Psoas muscle (tissue), 8 donors: ENCODE measurements around the gene ZMYND11. TPM values are rescaled to one million over a fixed set of nuclear protein-coding genes. Genes with fewer than 3 reads are reported as not detected.

Source experiments
- ATAC-seq, 4 donors: fragments of 200-7000 bp; cut with Tn5 transposase; one replicate each; pipeline ENCODE4 v1.9.1; 2020; ENCODE audit warnings: moderate library complexity in 3 of 4, mild to moderate bottlenecking in 2 of 4
- DNase-seq, 2 donors: peaks; one replicate each; pipeline ENCODE4 v3.0.0-alpha.2; 2020
- H3K27ac ChIP-seq: fragments of 200-600 bp; one replicate; pipeline ENCODE4 v1.8.0; 2022
- H3K27me3 ChIP-seq, 3 donors: fragments of 200-600 bp in 1 of 3; one replicate each; pipeline versions ENCODE4 v1.6.1 to v1.8.0; 2013 to 2022; ENCODE audit warnings: low read length in 2 of 3, mild to moderate bottlenecking in 2 of 3, moderate library complexity in 1 of 3; ENCODE audit not compliant: insufficient read depth in 3 of 3
- H3K36me3 ChIP-seq, 2 donors: fragments of 200-600 bp in 1 of 2; one replicate each; pipeline versions ENCODE4 v1.6.1 to v1.8.0; 2013 to 2022; ENCODE audit warnings: low read depth in 1 of 2, mild to moderate bottlenecking in 1 of 2, moderate library complexity in 1 of 2; ENCODE audit not compliant: insufficient read depth in 1 of 2
- H3K4me1 ChIP-seq: fragments of 200-600 bp; one replicate; pipeline ENCODE4 v1.8.0; 2022
- H3K4me3 ChIP-seq: fragments of 200-600 bp; one replicate; pipeline ENCODE4 v1.8.0; 2022; ENCODE audit warnings: mild to moderate bottlenecking
- H3K9me3 ChIP-seq: fragments of 200-600 bp; one replicate; pipeline ENCODE4 v1.8.0; 2022
- CTCF ChIP-seq: fragments of 200-600 bp; IDR thresholded peaks from one replicate; pipeline ENCODE4 v1.8.0; 2022; ENCODE audit warnings: antibody characterized with exemption
- WGBS, 3 donors: extraction: QIAGEN DNeasy Blood & Tissue Kit; methylation state at CpG; one replicate each; pipeline versions ENCODE4 v1.1.6 to v1.1.7; 2013; 5-methylcytosine and 5-hydroxymethylcytosine counted together
- intact Hi-C, 2 donors: fragments of 100-400 bp; cut with DNase I; formaldehyde crosslinking; loops; one replicate each; pipeline versions ENCODE4 v1.11.0 to v1.14.2; 2022
- polyA plus RNA-seq, 3 donors: library from polyadenylated mRNA; stranded (reverse); fragments of 200-250 nt; gene quantifications; one replicate each; pipeline ENCODE4 v1.2.3, GENCODE V29; 2013
- total RNA-seq, 4 donors: library from RNA; stranded (reverse); fragmentation: NEBNext Ultra II Directional in 2 of 4; extraction: Animal tissue kit (Norgen Biotek cat#: 25700) in 2 of 4; gene quantifications; one replicate each; pipeline versions ENCODE4 v1.2.1 to v1.2.4, GENCODE V29; 2021 to 2023
- donor health status: healthy with polysubstance abuse.
- donor health status: DM: no; HTN: no; CAD: no; lungs with moderate emphysema.
- donor health status: Bipolar disorder and iron deficiency.
- donor health status: healthy.
- donor health status: DM: yes; HTN: yes; CAD: no.
- donor health status: DM: no; HTN: no; CAD: no.
- donor health status: DM: no; HTN: no; CAD: no.
- donor health status: DM: yes; HTN: yes; CAD: no.

Gene ZMYND11
- total and polyA plus RNA-seq, 7 donors = 27.2 to 75.9 (median 60.3) TPM

GRCh38 chr10:269440-270074 is 134.3 kb downstream of the ZMYND11 start:
- TF ChIP-seq CTCF = no peak
- H3K27ac ChIP-seq = no peak overlapping the region
- WGBS, 3 donors = 75 to 83% (median 80%) methylated on average over 10 of the region's 10 CpGs
- H3K4me3 ChIP-seq = no peak overlapping the region
- ATAC-seq (no peak), DNase-seq (peak in 1 of 2 donors; percentile 27)
- intact Hi-C loops = no loop called here
- peaks cover 0 to 2% of the 10 kb centered on the region in 2 donors for H3K36me3 ChIP-seq
- H3K27me3 ChIP-seq = no peaks in the 10 kb centered on the region
- H3K4me1 ChIP-seq = no peaks in the 10 kb centered on the region
- H3K9me3 ChIP-seq = no peaks in the 10 kb centered on the region

GRCh38 chr10:271201-271600 is 135.9 kb downstream of the ZMYND11 start:
- Histone ChIP-seq H3K27me3 (no peaks in the 10 kb centered on the region), H3K27ac (no peak overlapping the region), H3K9me3 (no peaks in the 10 kb centered on the region), H3K36me3 (peaks cover 0 to 16% of the 10 kb centered on the region in 2 donors), H3K4me3 (no peak overlapping the region), H3K4me1 (no peaks in the 10 kb centered on the region)
- TF ChIP-seq CTCF = no peak
- DNase-seq (no peak), ATAC-seq (no peak)
- intact Hi-C loops = no loop called here
- 74 to 87% (median 82%) methylated on average over 3 of the region's 3 CpGs for WGBS, 3 donors

- 92 to 96% (median 96%) methylated on average over 6 of the region's 6 CpGs for WGBS, 3 donors
- TF ChIP-seq CTCF = no peak
- H3K36me3 ChIP-seq = peaks cover 0 to 18% of the 10 kb centered on the region in 2 donors
Observed at GRCh38 chr10:271722-272121, 136.5 kb downstream of the ZMYND11 start.

GRCh38 chr10:273088-273487 is 137.8 kb downstream of the ZMYND11 start:
- ATAC-seq (no peak), DNase-seq (no peak)
- no peaks in the 10 kb centered on the region for H3K4me1 ChIP-seq
- intact Hi-C loops = no loop called here
- no peak overlapping the region for H3K4me3 ChIP-seq
- no peak for TF ChIP-seq CTCF
- 94 to 95% (median 95%) methylated on average over 16 of the region's 16 CpGs for WGBS, 3 donors
- peaks cover 0 to 32% of the 10 kb centered on the region in 2 donors for H3K36me3 ChIP-seq
- H3K27me3 ChIP-seq = no peaks in the 10 kb centered on the region
- H3K27ac ChIP-seq = no peak overlapping the region
- no peaks in the 10 kb centered on the region for H3K9me3 ChIP-seq

More at GRCh38 chr10:271722-272121, 136.5 kb downstream of the ZMYND11 start:
- H3K27me3 ChIP-seq = no peaks in the 10 kb centered on the region
- H3K4me1 ChIP-seq = no peaks in the 10 kb centered on the region
- H3K9me3 ChIP-seq = no peaks in the 10 kb centered on the region
- no peak for ATAC-seq
- H3K4me3 ChIP-seq = no peak overlapping the region
- no peak overlapping the region for H3K27ac ChIP-seq
- intact Hi-C loops = no loop called here
- DNase-seq = no peak

GRCh38 chr10:274866-275265 is 139.6 kb downstream of the ZMYND11 start:
- H3K36me3 ChIP-seq = peaks cover 0 to 50% of the 10 kb centered on the region in 2 donors
- intact Hi-C loops = no loop called here
- H3K27me3 ChIP-seq = no peaks in the 10 kb centered on the region
- DNase-seq = no peak
- no peaks in the 10 kb centered on the region for H3K9me3 ChIP-seq
- H3K4me3 ChIP-seq = no peak overlapping the region
- TF ChIP-seq CTCF = no peak
- 84 to 90% (median 88%) methylated on average over 2 of the region's 2 CpGs for WGBS, 3 donors
- H3K4me1 ChIP-seq = no peaks in the 10 kb centered on the region
- no peak for ATAC-seq
- H3K27ac ChIP-seq = no peak overlapping the region
